ENCODE measurements around the gene ANKRD44.

GRCh38 chr2:197233473-197233872 lies 77.1 kb downstream of the ANKRD44 start:
- TF ChIP-seq, protein P1, sequence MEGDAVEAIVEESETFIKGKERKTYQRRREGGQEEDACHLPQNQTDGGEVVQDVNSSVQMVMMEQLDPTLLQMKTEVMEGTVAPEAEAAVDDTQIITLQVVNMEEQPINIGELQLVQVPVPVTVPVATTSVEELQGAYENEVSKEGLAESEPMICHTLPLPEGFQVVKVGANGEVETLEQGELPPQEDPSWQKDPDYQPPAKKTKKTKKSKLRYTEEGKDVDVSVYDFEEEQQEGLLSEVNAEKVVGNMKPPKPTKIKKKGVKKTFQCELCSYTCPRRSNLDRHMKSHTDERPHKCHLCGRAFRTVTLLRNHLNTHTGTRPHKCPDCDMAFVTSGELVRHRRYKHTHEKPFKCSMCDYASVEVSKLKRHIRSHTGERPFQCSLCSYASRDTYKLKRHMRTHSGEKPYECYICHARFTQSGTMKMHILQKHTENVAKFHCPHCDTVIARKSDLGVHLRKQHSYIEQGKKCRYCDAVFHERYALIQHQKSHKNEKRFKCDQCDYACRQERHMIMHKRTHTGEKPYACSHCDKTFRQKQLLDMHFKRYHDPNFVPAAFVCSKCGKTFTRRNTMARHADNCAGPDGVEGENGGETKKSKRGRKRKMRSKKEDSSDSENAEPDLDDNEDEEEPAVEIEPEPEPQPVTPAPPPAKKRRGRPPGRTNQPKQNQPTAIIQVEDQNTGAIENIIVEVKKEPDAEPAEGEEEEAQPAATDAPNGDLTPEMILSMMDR (IDR thresholded peaks at IDR 0.05; ENCODE audit: low read length) = no peak
- TF ChIP-seq EZH2 (IDR thresholded peaks at IDR 0.05; ENCODE audit: borderline replicate concordance, low read length) = no peak
